ENCODE data around the gene SLC16A1. TPM values are rescaled to one million over a fixed set of nuclear protein-coding genes. Genes with fewer than 3 reads are reported as not detected.

SLC16A1 gene
- total RNA-seq, 1 donor from 2014 or later: 149 TPM

DNA sequence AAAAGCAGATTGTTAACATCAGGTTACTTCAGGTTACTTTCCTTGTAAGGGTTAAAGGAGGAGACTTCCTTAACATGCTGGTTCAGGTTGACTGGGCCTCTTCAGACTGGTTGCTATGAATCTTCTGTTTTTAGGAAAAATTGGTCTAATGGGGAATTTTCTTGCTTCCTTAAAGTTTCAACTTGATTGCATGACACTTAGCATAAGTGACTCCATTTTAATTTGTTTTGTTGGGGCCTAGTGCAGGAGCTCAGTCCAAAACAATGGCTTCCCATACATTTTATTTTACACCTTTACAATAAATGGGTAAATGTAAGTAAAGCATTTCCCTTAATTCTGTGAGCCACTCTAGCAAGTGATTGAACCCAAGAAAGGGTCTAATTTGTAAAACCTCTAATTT lies 53.8 kb downstream of the SLC16A1 start:
- Histone ChIP-seq H3K9me3 (ENCODE audit: low read depth) (no peaks in the 10 kb centered on the region), H3K9ac (no peak overlapping the region), H3K4me1 (peaks cover 14% of the 10 kb centered on the region), H3K4me3 (no peak overlapping the region), H3K36me3 (peaks cover 2% of the 10 kb centered on the region), H3F3A (ENCODE audit: low read depth) (peaks cover 33% of the 10 kb centered on the region), H3K4me2 (no peak overlapping the region), H3K79me2 (ENCODE audit: low read depth) (no peaks in the 10 kb centered on the region), H3K27ac (no peak overlapping the region), H2AFZ (replicated peaks) (no peak overlapping the region), H3K27me3 (no peaks in the 10 kb centered on the region), H4K20me1 (ENCODE audit: low read depth) (no peaks in the 10 kb centered on the region)
- no peak overlapping the region for H3K4me3 Mint-ChIP-seq
- peaks cover 5% of the 10 kb centered on the region for H3K4me1 Mint-ChIP-seq
- peaks cover 4% of the 10 kb centered on the region for H3K27me3 Mint-ChIP-seq (ENCODE audit: insufficient read depth, low read depth)
- no peak overlapping the region for H3K27ac Mint-ChIP-seq
- TF ChIP-seq EZH2phosphoT487 (IDR thresholded peaks at IDR 0.05) (no peak), EZH2 (IDR thresholded peaks at IDR 0.05) (no peak)
- TF ChIP-seq, protein P1, sequence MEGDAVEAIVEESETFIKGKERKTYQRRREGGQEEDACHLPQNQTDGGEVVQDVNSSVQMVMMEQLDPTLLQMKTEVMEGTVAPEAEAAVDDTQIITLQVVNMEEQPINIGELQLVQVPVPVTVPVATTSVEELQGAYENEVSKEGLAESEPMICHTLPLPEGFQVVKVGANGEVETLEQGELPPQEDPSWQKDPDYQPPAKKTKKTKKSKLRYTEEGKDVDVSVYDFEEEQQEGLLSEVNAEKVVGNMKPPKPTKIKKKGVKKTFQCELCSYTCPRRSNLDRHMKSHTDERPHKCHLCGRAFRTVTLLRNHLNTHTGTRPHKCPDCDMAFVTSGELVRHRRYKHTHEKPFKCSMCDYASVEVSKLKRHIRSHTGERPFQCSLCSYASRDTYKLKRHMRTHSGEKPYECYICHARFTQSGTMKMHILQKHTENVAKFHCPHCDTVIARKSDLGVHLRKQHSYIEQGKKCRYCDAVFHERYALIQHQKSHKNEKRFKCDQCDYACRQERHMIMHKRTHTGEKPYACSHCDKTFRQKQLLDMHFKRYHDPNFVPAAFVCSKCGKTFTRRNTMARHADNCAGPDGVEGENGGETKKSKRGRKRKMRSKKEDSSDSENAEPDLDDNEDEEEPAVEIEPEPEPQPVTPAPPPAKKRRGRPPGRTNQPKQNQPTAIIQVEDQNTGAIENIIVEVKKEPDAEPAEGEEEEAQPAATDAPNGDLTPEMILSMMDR (IDR thresholded peaks at IDR 0.05): no peak
- no peak for DNase-seq (ENCODE audit: low spot score)
- peaks cover 14% of the 10 kb centered on the region for H3K36me3 Mint-ChIP-seq
- peaks cover 11% of the 10 kb centered on the region for H3K9me3 Mint-ChIP-seq

DNA sequence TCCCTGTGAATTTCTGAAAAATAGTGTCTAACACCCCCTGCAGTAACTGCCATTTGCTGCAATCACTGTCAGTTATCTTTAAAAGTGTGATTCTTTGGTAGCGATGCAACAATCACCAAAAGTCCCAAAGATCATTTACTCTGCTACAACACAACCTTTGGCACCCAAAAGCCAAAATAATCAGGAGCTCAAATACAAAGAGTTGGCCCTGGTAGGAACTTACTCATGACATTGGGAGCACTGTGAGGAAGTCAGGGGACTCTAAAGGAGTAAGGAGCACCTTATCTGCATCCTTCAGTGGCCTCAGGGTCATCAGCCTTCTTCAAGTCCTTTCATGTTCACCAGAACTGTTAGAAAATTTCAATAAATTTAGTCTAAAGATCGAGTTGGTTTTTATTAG lies 54.6 kb downstream of the SLC16A1 start:
- H3K27me3 Mint-ChIP-seq (ENCODE audit: insufficient read depth, low read depth): peaks cover 2% of the 10 kb centered on the region
- no peak for DNase-seq (ENCODE audit: low spot score)
- TF ChIP-seq EZH2phosphoT487 (IDR thresholded peaks at IDR 0.05): no peak
- TF ChIP-seq, protein P1 (IDR thresholded peaks at IDR 0.05): no peak
- no peak for TF ChIP-seq EZH2 (IDR thresholded peaks at IDR 0.05)

DNA sequence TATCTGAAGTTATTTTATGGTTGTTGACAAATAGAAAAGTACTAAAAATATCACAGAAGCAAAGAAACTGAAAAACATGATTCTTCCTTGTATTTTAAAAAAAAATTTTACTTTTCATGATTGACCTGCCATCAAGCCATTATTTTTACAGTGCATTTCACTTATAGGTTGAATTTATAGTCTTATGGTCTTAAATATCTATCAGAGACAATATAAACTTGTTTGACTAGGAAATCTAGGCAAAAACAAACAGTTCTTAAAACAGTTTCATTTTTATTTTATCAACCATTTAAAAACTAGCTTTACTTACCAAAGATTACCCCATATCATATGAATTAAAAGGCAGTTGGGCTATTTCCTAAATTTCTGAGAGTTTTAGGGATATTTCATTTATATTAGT lies 59.2 kb downstream of the SLC16A1 start:
- TF ChIP-seq EZH2 (IDR thresholded peaks at IDR 0.05): no peak
- TF ChIP-seq, protein P1 (IDR thresholded peaks at IDR 0.05): no peak
- no peak for TF ChIP-seq EZH2phosphoT487 (IDR thresholded peaks at IDR 0.05)
- Mint-ChIP-seq H3K4me1 (no peaks in the 10 kb centered on the region), H3K27ac (no peak overlapping the region), H3K4me3 (no peak overlapping the region), H3K36me3 (peaks cover 5% of the 10 kb centered on the region), H3K27me3 (ENCODE audit: insufficient read depth, low read depth) (peaks cover 2% of the 10 kb centered on the region), H3K9me3 (peaks cover 39% of the 10 kb centered on the region)
- H3K36me3 ChIP-seq: no peaks in the 10 kb centered on the region
- no peak for DNase-seq (ENCODE audit: low spot score)
- H4K20me1 ChIP-seq (ENCODE audit: low read depth): no peaks in the 10 kb centered on the region
- no peak overlapping the region for H2AFZ ChIP-seq (replicated peaks)
- no peak overlapping the region for H3K27ac ChIP-seq
- H3K9me3 ChIP-seq (ENCODE audit: low read depth): peaks cover 10% of the 10 kb centered on the region
- no peak overlapping the region for H3K9ac ChIP-seq
- no peaks in the 10 kb centered on the region for H3K27me3 ChIP-seq
- H3K4me3 ChIP-seq: no peak overlapping the region
- H3K79me2 ChIP-seq (ENCODE audit: low read depth): no peaks in the 10 kb centered on the region
- H3K4me2 ChIP-seq: no peak overlapping the region
- peaks cover 4% of the 10 kb centered on the region for H3F3A ChIP-seq (ENCODE audit: low read depth)
- no peaks in the 10 kb centered on the region for H3K4me1 ChIP-seq

More for the DNA sequence above, 54.6 kb downstream of the SLC16A1 start:
- Histone ChIP-seq H3K27me3 (no peaks in the 10 kb centered on the region), H3K4me1 (peaks cover 14% of the 10 kb centered on the region), H3K36me3 (no peaks in the 10 kb centered on the region), H3K79me2 (ENCODE audit: low read depth) (no peaks in the 10 kb centered on the region), H3K4me3 (no peak overlapping the region), H3F3A (ENCODE audit: low read depth) (peaks cover 30% of the 10 kb centered on the region), H3K9me3 (ENCODE audit: low read depth) (peaks cover 7% of the 10 kb centered on the region), H3K4me2 (no peak overlapping the region), H4K20me1 (ENCODE audit: low read depth) (no peaks in the 10 kb centered on the region), H2AFZ (replicated peaks) (no peak overlapping the region), H3K9ac (no peak overlapping the region), H3K27ac (no peak overlapping the region)
- Mint-ChIP-seq H3K36me3 (peaks cover 9% of the 10 kb centered on the region), H3K4me3 (no peak overlapping the region), H3K9me3 (peaks cover 13% of the 10 kb centered on the region), H3K4me1 (peaks cover 5% of the 10 kb centered on the region), H3K27ac (no peak overlapping the region)
